Caco-2 (cell line): ENCODE results near the gene C1orf167. TPM values are rescaled to one million over a fixed set of nuclear protein-coding genes. Genes with fewer than 3 reads are reported as not detected.

Experiments used
- BruUV-seq: library from RNA; stranded (reverse); fragments of 400-500 nt; replicated peaks from 2 replicates; lab custom pipeline; 2021; lab: Mats Ljungman, UMichigan
- CTCF ChIA-PET: fragments of 300-600 bp; sonication (Branson Sonifier 250); formaldehyde crosslinking; loops from one replicate; lab custom pipeline; 2022; ENCODE audit warnings: antibody characterized with exemption; lab: Charles Lee
- POLR2A ChIA-PET: fragments of 300-600 bp; sonication (Branson Sonifier 250); formaldehyde crosslinking; loops from one replicate; lab custom pipeline; 2022; ENCODE audit warnings: antibody characterized with exemption; lab: Charles Lee
- DNase-seq, 2 experiments: peaks; one replicate each; pipeline versions ENCODE4 v3.0.0 to v3.0.0-alpha.2; 2020 to 2022
- H3K27me3 ChIP-seq: replicated peaks from 2 replicates; pipeline ENCODE4 v1.6.0; 2011; ENCODE audit warnings: low read length; ENCODE audit not compliant: control insufficient read depth, insufficient read depth
- H3K36me3 ChIP-seq: 2 replicates; pipeline ENCODE4 v1.5.1; 2011; ENCODE audit warnings: low read length; ENCODE audit not compliant: control insufficient read depth, insufficient read depth
- H3K4me1 ChIP-seq: fragments of 250-450 bp; sonication (Bioruptor Pico); 2 replicates; pipeline ENCODE4 v1.5.1; 2020; ENCODE audit warnings: mild to moderate bottlenecking
- H3K4me3 ChIP-seq: 2 replicates; pipeline ENCODE4 v1.5.1; 2011; ENCODE audit warnings: low read depth, mild to moderate bottlenecking, control low read depth, low read length
- H3K9me3 ChIP-seq: fragments of 250-450 bp; sonication (Bioruptor Pico); 2 replicates; pipeline ENCODE4 v1.5.1; 2020; ENCODE audit warnings: mild to moderate bottlenecking, moderate library complexity
- H3K27ac Mint-ChIP-seq: one replicate; pipeline ENCODE4 v1.8.0; 2022; ENCODE audit warnings: mixed read lengths; ENCODE audit not compliant: unreplicated experiment
- H3K27me3 Mint-ChIP-seq: one replicate; pipeline ENCODE4 v1.8.0; 2022; ENCODE audit warnings: mixed read lengths; ENCODE audit not compliant: insufficient read depth, unreplicated experiment
- H3K36me3 Mint-ChIP-seq: one replicate; pipeline ENCODE4 v1.8.0; 2022; ENCODE audit warnings: mild to moderate bottlenecking, mixed read lengths; ENCODE audit not compliant: insufficient read depth, unreplicated experiment
- H3K4me1 Mint-ChIP-seq: one replicate; pipeline ENCODE4 v1.8.0; 2022; ENCODE audit warnings: low read depth, mixed read lengths; ENCODE audit not compliant: unreplicated experiment
- H3K4me3 Mint-ChIP-seq: one replicate; pipeline ENCODE4 v1.8.0; 2022; ENCODE audit warnings: mild to moderate bottlenecking, moderate library complexity, mixed read lengths; ENCODE audit not compliant: unreplicated experiment
- H3K9me3 Mint-ChIP-seq: one replicate; pipeline ENCODE4 v1.8.0; 2022; ENCODE audit warnings: mixed read lengths; ENCODE audit not compliant: unreplicated experiment
- CTCF ChIP-seq, 2 experiments: fragments of 200-600 bp in 1 of 2; IDR thresholded peaks; 1 replicate in 1 of 2; 2 replicates in 1 of 2; pipeline versions ENCODE4 v1.5.1 to v1.8.0; 2011 to 2022; ENCODE audit warnings: antibody characterized with exemption in 1 of 2, control low read depth in 1 of 2, inconsistent platforms in 1 of 2, low read depth in 1 of 2, low read length in 1 of 2, mild to moderate bottlenecking in 1 of 2, moderate library complexity in 1 of 2; ENCODE audit not compliant: insufficient read depth in 1 of 2, severe bottlenecking in 1 of 2, unreplicated experiment in 1 of 2
- intact Hi-C: fragments of 100-400 bp; cut with micrococcal nuclease; formaldehyde crosslinking; loops from one replicate; pipeline ENCODE4 v1.10.0; 2022; ENCODE audit not compliant: unreplicated experiment
- total RNA-seq: library from RNA; stranded (reverse); gene quantifications from 2 replicates; pipeline ENCODE4 v1.2.3, GENCODE V29; 2022

The C1orf167 gene
- total RNA-seq, 1 experiment from 2014 or later, result 0.64 TPM

DNA sequence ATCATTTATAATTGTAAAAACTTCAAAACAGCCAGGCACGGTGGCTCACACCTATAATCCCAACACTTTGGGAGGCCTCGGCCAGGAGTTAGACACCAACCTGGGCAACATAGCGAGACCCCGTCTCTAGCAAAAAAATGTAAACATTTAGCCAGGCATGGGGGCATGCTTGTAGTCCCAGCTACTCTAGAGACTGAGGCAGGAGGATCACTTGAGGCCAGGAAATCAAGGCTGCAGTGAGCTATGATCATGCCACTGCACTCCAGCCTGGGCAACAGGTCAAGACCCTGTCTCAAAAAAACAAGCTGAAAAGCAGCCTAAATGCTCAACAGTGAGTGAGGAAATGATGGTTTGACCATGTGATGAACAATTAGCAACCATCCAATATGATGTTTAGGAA, 7.3 kb downstream of the C1orf167 start:
- ChIA-PET POLR2A (no interaction called here), CTCF (no interaction called here)
- Mint-ChIP-seq H3K36me3 (no peaks in the 10 kb centered on the region), H3K27ac (no peak overlapping the region), H3K4me3 (no peak overlapping the region), H3K27me3 (no peaks in the 10 kb centered on the region), H3K4me1 (no peaks in the 10 kb centered on the region), H3K9me3 (no peaks in the 10 kb centered on the region)
- Histone ChIP-seq H3K9me3 (no peaks in the 10 kb centered on the region), H3K4me1 (peaks cover 6% of the 10 kb centered on the region; the same call in 1 of the 2 replicates), H3K36me3 (no peaks in the 10 kb centered on the region), H3K27me3 (no peaks in the 10 kb centered on the region), H3K4me3 (no peak overlapping the region)
- DNase-seq, result no peak
- no TSS peak for BruUV-seq
- intact Hi-C loops, result no loop called here
- no peak for TF ChIP-seq CTCF (IDR thresholded peaks at IDR 0.05; ENCODE audit: insufficient read depth in 1 of 2, low read depth in 1 of 2, low read length in 1 of 2, severe bottlenecking in 1 of 2, unreplicated experiment in 1 of 2)

DNA sequence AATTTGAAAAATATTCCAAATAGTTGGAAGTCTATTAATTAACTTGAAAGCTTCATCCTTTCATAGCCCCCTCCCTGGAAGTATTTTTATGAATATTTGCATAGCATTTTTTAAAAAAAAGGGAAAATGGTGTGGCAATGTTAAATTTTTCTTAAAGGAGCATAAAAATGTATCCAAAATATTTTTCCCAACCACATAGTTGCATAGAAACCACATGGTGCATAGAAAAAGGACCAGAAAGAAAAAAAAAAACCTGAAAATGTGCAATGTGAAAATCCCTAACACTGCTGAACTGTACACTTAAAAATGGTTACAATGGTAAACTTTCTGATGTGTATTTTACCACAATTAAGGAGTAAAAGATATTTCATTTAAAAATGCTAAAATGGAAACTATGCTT, 8.0 kb downstream of the C1orf167 start:
- no peak for TF ChIP-seq CTCF (IDR thresholded peaks at IDR 0.05; ENCODE audit: insufficient read depth in 1 of 2, low read depth in 1 of 2, low read length in 1 of 2, severe bottlenecking in 1 of 2, unreplicated experiment in 1 of 2)
- no peaks in the 10 kb centered on the region for H3K4me1 Mint-ChIP-seq
- Histone ChIP-seq H3K36me3 (no peaks in the 10 kb centered on the region), H3K9me3 (no peaks in the 10 kb centered on the region), H3K27me3 (no peaks in the 10 kb centered on the region), H3K4me3 (no peak overlapping the region), H3K4me1 (peaks cover 6% of the 10 kb centered on the region; the same call in 1 of the 2 replicates)
- H3K4me3 Mint-ChIP-seq, result no peak overlapping the region
- H3K27ac Mint-ChIP-seq, result no peak overlapping the region
- no peak for DNase-seq
- H3K9me3 Mint-ChIP-seq, result no peaks in the 10 kb centered on the region
- intact Hi-C loops, result no loop called here
- ChIA-PET CTCF (no interaction called here), POLR2A (no interaction called here)
- no TSS peak for BruUV-seq
- H3K36me3 Mint-ChIP-seq, result no peaks in the 10 kb centered on the region
- no peaks in the 10 kb centered on the region for H3K27me3 Mint-ChIP-seq

DNA sequence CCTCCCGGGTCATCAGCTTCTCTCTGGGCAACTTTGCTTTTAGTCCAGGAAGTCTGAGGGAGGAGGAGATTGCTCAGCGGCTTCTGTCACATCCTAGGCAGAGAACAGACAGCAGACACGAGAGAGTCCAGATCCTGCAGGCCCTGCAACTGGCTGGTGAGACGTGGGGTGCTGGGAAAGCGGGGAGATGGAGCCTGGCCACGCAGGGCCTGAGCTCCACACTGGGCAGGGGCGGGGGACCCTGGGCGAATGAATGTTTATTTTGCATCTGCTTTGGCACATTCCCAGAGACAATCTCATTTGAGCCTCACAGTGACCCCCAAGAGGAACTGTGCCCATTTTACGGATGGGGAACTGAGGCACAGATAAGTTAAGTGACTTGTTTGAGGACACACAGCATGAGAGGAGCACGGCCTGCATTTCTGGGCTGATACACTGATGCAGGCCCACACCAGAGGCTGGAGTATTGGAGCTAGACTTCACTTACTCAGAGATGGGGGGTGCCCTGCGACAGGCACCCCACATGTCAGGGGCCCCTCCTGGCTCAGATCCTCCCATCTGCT, 9.6 kb downstream of the C1orf167 start:
- Mint-ChIP-seq H3K4me3 (no peak overlapping the region), H3K27ac (no peak overlapping the region), H3K27me3 (no peaks in the 10 kb centered on the region), H3K9me3 (no peaks in the 10 kb centered on the region), H3K4me1 (no peaks in the 10 kb centered on the region), H3K36me3 (no peaks in the 10 kb centered on the region)
- ChIA-PET POLR2A (no interaction called here), CTCF (no interaction called here)
- no peaks in the 10 kb centered on the region for H3K9me3 ChIP-seq
- intact Hi-C loops, result no loop called here
- no TSS peak for BruUV-seq
- H3K27me3 ChIP-seq, result no peaks in the 10 kb centered on the region
- DNase-seq, result no peak
- H3K36me3 ChIP-seq, result no peaks in the 10 kb centered on the region
- H3K4me1 ChIP-seq, result peaks cover 6% of the 10 kb centered on the region; the same call in 1 of the 2 replicates
- H3K4me3 ChIP-seq, result no peak overlapping the region
- TF ChIP-seq CTCF (IDR thresholded peaks at IDR 0.05; ENCODE audit: insufficient read depth in 1 of 2, low read depth in 1 of 2, low read length in 1 of 2, severe bottlenecking in 1 of 2, unreplicated experiment in 1 of 2), result no peak
